ENCODE measurements around the gene DRAXIN.

The DRAXIN gene

DNA sequence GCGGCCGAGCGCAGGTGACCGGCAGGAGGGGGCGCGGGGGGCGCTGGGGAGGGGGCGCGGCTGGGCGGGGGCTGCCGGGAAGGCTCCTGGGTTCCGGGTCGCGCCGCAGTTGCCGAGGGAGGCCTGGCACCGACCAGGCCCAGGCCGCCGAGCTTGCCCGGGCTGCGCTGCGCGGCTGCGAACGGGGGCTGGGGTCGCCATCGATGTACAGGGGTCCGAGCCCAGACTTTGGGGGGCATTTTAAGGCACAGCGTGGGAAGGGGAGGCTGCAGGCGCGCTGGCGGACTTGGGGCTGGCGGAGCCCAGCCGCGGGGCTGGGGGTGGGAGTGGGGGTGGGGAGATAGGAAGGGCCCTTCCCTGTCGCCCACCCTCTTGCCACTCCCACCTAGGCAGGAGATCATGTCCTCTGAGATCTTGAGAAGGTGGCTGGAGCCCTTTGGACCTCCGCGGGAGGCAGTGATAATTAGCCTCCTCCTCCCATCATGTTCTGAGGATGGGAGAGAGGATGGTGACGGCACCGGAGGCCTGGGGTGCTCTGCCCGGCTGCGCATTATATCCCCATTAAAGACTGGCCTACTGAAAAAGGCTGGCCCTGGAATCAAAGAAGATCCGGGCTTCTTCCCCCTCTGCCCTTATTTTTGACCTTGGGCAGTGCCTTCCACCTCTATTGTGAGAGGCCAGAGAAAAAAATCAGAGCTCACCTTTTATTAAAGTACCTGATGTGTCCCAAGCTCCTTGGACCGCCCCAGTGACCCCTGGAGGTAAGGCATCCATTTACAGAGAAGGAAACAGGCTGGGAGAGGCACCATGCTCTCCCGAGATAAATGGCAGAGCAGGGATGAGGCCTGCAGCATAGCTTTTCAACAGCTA, 36.3 kb upstream of the DRAXIN start:
- DNase-seq (ENCODE audit: low spot score) = no peak

DNA sequence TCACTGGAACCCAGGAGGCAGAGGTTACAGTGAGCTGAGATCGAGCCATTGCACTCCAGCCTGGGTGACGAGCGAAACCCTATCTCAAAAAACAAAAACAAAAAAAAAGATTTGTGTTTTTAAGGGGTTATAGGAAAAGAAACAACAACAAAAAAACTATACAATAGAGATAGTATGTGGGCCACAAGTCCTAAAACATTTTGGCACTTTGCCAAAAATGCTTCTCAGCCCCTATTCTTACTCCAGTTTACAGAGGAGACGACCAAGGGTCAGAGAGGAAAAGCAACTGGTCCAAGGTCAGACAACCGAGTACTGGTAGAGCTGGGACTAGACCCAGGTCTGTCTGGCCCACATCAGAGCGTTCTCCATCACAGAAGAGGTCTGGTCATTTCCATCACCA, 33.9 kb upstream of the DRAXIN start:
- no peak for DNase-seq (ENCODE audit: low spot score)

DNA sequence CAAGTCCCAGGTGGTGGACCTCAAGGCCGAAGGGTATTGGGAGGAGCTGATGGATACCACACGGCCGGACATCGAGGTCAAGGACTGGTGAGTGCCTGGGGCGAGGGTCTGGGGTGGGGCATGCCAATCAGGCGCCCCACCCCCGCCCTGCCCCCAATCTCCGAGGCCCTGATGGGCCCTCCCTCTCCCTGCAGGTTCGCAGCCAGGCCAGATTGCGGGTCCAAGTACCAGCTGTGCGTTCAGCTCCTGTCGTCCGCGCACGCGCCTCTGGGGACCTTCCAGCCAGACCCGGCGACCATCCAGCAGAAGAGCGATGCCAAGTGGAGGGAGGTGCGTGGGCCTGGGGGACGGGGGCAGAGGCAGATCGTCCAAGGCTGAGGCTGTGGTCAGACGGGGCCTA, 33.0 kb upstream of the DRAXIN start:
- no peak for DNase-seq (ENCODE audit: low spot score)

DNA sequence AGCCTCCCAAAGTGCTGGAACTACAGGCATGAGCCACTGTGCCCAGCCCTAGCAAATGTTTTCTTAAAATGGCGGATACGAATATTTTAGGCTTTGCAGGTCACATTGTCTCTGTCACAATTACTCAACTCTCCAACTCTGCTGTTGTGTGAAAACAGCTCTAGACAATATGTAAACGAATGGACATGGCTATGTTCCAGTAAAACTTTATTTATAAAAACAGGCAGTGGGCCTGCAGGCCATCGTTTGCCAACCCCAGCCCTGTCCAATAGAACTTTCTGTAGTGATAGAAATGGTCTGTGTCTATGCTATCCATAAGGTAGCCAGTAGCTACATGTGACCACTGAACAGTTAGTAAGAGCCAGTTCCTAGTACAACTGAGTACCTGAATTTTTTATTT, 31.8 kb upstream of the DRAXIN start:
- no peak for DNase-seq (ENCODE audit: low spot score)

DNA sequence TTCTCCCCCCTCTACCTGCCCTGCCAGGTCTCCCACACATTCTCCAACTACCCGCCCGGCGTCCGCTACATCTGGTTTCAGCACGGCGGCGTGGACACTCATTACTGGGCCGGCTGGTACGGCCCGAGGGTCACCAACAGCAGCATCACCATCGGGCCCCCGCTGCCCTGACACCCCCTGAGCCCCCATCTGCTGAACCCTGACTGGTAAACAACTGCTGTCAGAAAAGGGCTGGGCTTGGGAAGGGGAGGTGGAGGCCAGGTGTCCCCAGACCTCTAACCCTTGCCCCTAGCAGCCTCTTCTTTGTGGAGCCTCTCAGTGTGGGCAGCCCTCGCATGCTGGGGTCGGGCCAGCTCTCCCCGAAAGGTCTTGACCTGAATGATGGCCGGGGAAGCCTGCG, 30.4 kb upstream of the DRAXIN start:
- no peak for DNase-seq (ENCODE audit: low spot score)

DNA sequence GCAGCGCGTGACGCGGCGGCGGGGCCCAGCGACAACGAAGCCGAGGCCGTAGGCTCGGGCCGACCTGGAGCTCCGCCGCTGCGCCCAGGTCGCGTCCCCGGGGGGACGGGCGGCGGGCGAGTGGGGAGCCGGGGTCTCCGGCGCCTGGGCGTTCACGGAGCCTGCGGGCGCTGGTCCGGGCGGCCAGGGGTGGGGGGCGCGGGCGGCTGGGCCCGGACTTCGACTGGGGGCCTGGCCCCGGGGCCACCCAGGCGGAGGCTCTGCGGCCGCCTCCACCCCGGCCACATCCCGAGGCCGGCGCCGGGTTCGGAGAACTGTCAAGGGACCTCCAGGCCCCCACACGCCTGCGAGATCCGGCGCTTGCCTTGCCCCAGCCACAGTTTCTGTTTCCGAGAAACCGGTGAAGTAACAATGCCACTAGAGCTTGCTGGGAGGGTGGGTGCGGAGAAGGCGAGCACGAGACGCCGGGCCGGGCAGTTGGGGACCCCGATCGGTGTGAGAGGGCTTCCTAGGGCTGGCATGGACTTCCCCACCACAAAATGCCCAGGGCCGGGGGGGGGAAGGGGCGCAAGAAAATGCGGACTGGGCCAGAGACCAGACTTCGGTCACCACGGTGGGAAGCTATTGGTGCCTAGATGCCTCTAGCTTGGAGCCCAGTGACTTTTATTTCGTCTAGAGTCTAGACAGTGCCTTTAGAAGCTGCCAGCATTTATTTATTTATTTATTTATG, 27.0 kb upstream of the DRAXIN start:
- peak; percentile 72 for DNase-seq (ENCODE audit: low spot score)

DNA sequence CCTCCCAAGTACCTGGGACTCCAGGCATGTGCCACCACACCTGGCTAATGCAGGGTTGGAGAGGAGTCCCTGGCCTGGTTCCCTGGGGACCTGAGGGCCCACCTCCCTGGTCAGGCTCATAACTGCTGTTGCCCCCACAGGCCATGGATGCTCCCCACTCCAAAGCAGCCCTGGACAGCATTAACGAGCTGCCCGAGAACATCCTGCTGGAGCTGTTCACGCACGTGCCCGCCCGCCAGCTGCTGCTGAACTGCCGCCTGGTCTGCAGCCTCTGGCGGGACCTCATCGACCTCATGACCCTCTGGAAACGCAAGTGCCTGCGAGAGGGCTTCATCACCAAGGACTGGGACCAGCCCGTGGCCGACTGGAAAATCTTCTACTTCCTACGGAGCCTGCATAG, 23.0 kb upstream of the DRAXIN start:
- DNase-seq (ENCODE audit: low spot score) = no peak

DNA sequence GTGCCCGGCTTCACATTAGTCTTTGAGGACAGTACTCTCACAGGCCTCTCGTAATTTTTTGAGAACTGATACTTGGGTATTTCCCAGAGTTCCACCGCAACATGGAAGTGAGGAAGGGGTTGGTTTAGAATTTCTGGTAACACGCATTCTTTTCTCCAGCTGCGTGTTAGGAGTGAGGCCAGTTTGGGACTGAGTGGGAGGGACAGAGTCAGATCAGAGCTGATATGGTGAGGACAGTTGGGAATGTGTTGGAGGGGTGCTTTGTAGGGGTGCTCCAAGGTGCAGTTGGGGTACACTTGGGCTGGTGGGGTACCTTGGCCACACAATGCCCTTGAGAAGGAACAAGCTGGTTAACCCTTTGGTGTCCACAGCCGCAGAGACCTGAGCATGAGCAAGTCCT, 20.8 kb upstream of the DRAXIN start:
- DNase-seq (ENCODE audit: low spot score) = no peak

DNA sequence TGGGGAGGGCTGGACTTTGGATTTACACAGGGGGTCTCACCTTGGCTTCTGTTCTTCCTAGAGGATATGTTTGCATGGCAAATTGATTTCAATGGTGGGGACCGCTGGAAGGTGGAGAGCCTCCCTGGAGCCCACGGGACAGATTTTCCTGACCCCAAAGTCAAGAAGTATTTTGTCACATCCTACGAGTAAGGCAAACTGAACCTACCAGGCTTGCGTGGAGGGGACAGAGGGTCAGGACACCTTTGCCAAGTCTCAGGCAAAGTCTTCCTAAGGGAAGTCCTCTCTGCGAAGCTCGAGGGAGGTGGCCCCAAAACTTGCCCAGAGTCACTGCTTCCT, 20.3 kb upstream of the DRAXIN start:
- DNase-seq (ENCODE audit: low spot score) = no peak

DNA sequence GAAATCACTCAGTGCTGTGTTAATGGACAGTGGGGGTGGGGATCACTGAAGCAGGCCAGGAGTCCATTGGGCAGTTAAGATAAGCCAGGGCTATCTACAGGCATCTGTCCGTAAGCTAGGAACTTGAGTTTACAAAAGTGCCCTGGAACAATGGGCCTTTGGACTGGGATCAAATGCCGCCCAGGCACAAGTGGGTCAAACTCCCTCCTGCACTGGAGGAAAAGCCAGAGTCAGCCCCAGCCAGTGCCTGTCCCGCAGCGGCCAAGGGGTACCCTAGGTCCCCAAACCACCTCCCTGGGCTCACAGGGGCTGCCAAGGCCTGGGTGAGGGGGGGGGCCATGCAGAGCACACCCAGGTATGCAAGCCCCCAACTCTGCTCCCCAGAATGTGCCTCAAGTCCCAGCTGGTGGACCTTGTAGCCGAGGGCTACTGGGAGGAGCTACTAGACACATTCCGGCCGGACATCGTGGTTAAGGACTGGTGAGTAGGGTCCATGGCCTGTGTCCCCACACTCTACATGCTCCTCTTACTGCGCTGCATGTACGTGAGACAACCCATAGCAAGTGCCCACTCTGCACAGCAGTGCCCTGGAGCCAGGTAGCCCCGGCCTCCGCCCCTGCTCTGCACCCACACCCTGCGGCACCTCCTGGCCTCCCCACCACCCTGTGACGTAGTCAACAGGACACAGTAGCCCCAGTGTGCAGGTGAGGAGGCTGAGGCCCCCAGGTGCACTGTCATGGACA, 19.8 kb upstream of the DRAXIN start:
- DNase-seq (ENCODE audit: low spot score) = no peak

DNA sequence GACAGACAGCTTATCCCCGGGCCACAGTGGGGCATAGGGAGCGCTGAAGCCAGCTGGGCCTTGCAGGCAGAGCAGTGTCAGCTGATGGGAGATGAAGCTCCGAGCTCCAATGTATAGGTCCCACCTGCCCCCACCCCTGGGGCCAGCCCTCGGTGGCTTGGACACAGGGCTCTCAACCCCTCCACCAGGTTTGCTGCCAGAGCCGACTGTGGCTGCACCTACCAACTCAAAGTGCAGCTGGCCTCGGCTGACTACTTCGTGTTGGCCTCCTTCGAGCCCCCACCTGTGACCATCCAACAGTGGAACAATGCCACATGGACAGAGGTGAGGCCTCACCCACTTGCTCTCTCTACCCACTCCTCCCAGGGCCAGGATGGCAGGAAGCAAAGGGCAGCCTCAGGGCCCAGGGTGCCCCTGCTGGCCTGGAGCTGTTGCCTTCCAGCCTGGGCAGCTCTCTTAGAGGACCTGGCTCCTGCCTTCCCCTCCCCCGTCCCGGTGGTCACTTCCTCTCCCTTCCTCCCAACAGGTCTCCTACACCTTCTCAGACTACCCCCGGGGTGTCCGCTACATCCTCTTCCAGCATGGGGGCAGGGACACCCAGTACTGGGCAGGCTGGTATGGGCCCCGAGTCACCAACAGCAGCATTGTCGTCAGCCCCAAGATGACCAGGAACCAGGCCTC, 18.3 kb upstream of the DRAXIN start:
- DNase-seq (ENCODE audit: low spot score) = no peak

DNA sequence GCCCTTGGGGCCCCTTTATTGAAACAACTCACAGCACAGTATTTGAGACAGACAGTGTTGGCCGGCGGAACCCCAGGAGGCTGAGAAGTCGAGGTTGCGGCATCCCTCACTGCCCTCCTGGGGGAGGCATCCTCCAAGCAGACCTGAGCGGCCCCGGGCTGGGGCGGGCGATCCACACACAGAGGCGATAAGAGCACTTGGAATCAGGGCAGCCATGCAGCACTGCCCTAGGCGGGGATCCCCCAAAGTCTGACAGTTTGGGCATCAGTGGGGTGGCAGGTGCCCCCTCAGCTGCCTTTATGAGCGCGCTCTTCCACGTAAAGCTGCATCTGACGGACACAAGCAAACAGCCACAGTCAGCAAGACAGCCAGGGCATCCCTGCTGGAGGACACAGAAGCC, 17.0 kb upstream of the DRAXIN start:
- DNase-seq (ENCODE audit: low spot score) = no peak

DNA sequence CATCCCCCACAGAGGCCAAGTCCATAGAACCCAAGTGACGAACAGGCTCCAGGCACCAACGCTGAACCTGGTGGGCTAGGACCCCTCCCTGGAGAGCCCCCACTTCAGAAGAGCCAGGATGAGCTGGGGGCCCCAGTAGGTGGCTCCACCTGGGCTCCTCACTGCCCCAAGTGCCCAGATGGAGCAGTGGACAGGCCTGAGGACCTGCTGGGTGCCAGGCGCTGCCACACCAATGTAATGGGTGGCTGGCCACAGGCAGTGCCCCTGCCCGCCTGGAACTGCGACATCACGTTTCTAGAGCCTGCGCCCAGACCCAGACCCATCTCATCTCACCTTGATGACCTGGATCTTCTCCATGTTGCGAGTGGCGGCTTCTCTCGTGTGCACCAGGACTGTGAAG, 16.2 kb upstream of the DRAXIN start:
- no peak for DNase-seq (ENCODE audit: low spot score)

DNA sequence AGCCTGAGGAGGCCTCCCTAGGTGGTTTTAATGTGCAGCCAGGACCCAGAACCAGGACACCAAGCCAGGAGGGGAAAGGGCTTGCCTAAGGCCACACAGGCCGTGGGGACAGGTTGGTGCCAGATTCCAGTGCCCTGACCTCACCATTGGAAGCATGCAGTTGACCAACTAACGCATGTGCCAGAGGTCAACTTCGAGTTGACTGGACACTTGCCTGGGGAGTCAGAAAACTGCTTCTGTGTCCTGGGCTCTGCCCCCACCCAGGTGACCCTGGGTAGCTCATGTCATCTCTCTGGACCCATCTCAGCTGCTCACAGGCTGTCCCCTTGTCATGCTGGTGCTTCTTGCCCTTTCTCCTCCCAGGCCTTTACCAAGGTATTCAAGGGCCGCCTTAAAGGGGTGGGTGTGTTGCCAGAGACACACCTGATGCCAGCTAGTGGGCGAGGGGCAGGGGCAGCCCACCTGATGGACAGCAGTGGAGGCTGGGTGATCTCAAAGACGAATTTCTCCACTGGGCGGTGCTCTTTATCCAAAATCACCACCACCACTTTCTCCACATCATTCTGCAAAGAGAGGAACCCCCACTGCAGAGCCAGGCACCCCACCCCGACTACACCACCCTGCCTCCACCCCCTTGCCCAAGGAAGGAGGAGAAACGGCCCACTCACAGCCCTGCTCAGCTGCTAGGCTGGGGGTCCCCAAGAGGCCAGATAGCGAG, 15.0 kb upstream of the DRAXIN start:
- no peak for DNase-seq (ENCODE audit: low spot score)

DNA sequence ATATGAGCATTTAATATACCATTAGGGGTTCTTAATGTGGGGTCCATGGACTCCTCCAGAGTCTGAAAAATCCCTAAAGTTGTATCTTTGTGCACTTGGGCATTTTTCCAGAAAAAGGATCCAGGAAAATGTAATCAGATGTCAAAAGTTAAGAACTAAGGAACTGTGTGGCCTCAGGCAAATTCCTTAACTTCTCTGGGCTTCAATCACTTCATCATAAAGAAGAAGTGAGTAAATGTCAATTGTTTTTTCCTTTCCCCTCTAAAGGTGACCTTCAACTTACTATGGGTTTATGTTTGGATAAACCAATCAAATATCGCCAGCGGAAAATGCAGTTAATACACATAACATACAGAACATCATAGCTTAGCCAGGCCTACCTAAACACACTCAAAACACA, 13.1 kb upstream of the DRAXIN start:
- no peak for DNase-seq (ENCODE audit: low spot score)

DNA sequence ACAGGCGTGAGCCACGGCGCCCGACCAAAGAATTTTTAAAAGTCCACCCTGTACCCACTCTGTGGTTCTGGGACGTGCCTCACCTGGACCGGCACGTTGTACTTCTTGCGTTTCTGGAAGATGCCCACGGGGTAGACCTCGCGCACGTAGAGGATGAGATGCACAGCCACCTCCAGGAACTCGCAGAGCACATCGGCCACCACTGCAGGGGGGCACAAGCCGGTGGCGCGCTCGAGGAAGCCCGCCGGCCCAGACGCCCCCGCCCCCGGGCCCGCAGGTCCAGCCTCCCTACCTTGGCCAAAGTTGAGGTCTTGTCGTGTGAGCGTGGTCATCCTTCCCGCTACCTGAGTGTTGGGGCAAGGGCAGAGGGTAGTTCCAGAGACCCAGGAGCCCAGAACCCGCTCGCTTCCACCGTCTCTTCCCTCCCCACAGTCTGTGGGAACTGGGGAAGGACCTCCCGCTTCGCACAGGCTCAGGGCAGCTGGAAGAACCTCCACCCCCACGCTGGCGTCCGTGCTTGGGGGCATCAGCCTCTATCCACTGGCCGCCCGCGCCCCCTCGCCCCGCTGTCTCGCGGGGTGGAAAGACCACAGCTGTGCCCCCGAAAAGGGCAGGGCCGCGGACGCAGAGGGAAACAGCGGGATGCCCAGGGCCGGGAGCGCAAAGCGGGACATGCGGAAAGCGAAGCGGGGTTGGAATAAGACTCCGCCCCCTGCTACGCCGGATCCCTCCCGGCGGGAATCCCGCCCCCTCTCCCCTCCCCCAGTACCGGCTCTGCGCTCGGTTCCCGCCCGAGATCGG, 11.0 kb upstream of the DRAXIN start:
- DNase-seq (ENCODE audit: low spot score) = no peak

DNA sequence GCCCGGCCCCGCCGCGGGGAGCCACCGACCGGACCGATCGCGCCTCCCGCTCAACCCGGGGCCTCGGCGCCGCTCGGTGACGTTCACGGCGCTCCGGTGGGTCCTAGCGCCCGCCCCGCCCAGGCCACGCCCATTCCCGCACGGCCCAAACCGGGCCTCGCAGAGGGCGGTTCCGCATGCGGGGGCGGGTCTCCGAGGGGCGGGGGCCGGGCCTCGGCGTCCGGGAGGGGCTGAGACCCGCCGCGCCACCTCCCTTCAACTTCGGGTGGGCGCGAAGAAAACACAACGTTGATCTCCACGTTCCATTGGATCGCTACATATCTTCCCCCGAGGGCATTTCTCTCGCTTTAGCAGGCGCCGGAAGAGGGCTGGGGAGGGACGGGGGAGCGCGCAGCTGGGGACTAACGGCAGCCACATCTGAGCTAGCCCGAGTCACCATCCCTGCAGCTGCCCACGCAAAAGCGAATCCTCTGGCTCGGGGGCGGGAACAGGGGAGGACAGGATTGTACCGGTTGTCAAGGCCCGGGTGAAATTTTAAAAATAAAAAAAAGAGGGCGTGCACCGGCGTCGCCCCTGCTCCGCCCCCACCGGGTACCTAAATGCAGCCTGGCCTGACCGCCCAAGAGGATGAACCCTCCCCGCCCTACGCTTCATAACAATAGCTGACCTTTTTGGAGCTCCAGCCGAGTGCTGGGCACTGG, 10.3 kb upstream of the DRAXIN start, which contains the start of gene MAD2L2:
TSS of gene MAD2L2 (minus strand) at position 78 of the 701 bp plus-strand sequence. CDS start 547 bp downstream, outside the sequence.
- peak; percentile 87 for DNase-seq (ENCODE audit: low spot score)

DNA sequence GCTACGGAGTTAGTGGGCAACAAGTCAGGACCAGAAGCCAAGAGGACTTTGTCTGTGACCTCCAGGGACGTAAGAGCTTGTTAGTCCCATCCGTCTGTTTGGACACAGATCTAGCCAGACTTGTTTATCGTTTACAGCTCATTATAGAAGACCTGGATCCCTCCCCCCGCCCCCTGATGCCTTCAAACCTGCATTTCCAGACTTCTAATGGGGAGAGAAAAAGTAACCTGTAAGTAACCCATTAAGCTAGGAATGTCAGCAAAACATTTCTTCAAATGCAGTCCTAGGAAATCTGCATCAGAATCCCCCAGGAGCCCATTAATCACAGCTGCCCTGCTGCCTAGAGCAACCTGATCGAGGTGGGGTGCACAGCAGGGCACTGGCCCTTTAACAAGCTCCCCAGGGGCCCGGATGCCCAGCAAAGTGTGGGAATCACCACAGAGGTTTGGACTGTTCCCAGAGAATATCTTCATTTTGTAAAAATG, 9.2 kb upstream of the DRAXIN start:
- no peak for DNase-seq (ENCODE audit: low spot score)

DNA sequence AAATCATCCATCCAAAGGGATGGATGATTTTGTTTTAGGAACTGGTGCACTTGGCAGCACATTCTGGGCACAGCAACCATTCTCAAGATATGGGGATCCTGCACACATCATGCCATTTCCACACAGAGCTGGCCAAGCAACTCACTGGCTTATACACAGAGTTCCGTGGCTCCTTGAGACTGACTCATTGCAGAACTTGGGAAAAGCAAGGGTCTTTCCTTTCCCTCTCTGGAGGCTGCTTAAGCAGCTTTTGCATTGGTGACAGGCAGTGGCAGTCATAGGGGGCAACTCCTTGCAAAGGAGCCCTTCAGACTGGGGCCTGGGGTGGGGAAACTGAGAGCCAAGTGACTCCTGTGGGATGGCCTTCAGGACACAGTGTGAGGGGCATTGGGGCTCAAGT, 8.7 kb upstream of the DRAXIN start:
- DNase-seq (ENCODE audit: low spot score) = no peak

DNA sequence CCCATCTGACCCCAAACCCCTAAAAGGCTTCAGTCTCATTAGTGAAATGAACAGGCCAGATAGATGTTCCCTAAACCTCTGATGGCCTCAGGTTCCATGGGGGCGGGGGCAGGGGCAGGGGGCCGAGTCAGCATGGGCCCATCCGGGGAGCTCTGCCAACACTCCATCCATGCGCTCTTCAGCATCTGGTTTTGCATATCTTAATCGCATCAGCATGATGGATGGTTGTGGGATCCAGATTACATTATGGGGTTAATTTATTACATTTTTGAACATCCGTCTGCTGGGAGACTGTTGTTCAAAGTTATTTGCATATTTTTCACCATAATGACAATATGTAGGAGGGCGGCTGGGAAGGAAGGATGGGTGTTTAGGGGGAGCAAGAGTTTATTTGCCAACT, 7.4 kb upstream of the DRAXIN start:
- DNase-seq (ENCODE audit: low spot score) = no peak
